Sigmoid colon (tissue), 7 donors: ENCODE results near the gene ZBTB7B. TPM values are rescaled to one million over a fixed set of nuclear protein-coding genes. Genes with fewer than 3 reads are reported as not detected.

ENCODE experiments used
- DNase-seq: peaks from one replicate; pipeline ENCODE4 v3.0.0-alpha.2; 2019
- H3K27ac ChIP-seq, 4 donors: fragments of 200-600 bp; sonication (generic); one replicate each; pipeline ENCODE4 v1.5.1; 2016 to 2019; ENCODE audit warnings: mild to moderate bottlenecking in 1 of 4
- H3K27me3 ChIP-seq, 3 donors: fragments of 200-600 bp; sonication (generic); one replicate each; pipeline ENCODE4 v1.5.1; 2019; ENCODE audit warnings: mild to moderate bottlenecking in 1 of 3
- H3K36me3 ChIP-seq, 4 donors: fragments of 200-600 bp; sonication (generic); one replicate each; pipeline ENCODE4 v1.5.1; 2016 to 2019
- H3K4me1 ChIP-seq, 4 donors: fragments of 200-600 bp; sonication (generic); one replicate each; pipeline ENCODE4 v1.5.1; 2017 to 2019
- H3K4me3 ChIP-seq, 4 donors: fragments of 200-600 bp; sonication (generic); one replicate each; pipeline ENCODE4 v1.5.1; 2017 to 2019; ENCODE audit warnings: mild to moderate bottlenecking in 2 of 4, moderate library complexity in 1 of 4
- H3K9me3 ChIP-seq, 4 donors: fragments of 200-600 bp in 3 of 4; sonication (generic) in 3 of 4; one replicate each; pipeline versions ENCODE4 v1.5.1 to v1.6.1; 2013 to 2019
- EP300 ChIP-seq, 4 donors: sonication (generic); formaldehyde crosslinking; IDR thresholded peaks; one replicate each; pipeline ENCODE4 v1.6.1; 2017; ENCODE audit warnings: antibody characterized with exemption in 4 of 4
- POLR2A ChIP-seq, 2 donors: fragments of 450-650 bp; IDR thresholded peaks; one replicate each; pipeline ENCODE4 v1.6.1; 2016; ENCODE audit warnings: antibody characterized with exemption in 2 of 2, mild to moderate bottlenecking in 2 of 2, moderate library complexity in 2 of 2
- POLR2AphosphoS5 ChIP-seq, 4 donors: sonication (generic); formaldehyde crosslinking; IDR thresholded peaks; one replicate each; pipeline ENCODE4 v1.6.1; 2017; ENCODE audit warnings: antibody characterized with exemption in 4 of 4
- WGBS, 2 donors: extraction: QIAGEN DNeasy Blood & Tissue Kit; methylation state at CpG; one replicate each; pipeline ENCODE4 v1.1.7; 2013; 5-methylcytosine and 5-hydroxymethylcytosine counted together
- intact Hi-C: fragments of 100-400 bp; cut with DNase I; formaldehyde crosslinking; loops from one replicate; pipeline ENCODE4 v1.15.1; 2023
- polyA plus RNA-seq, 3 donors: library from polyadenylated mRNA; stranded (reverse); fragments of 200-250 nt; gene quantifications; one replicate each; pipeline ENCODE4 v1.2.3, GENCODE V29; 2013
- total RNA-seq, 4 donors: library from RNA; depleted of rRNA; stranded (reverse); fragments of >200 nt; gene quantifications; one replicate each; pipeline ENCODE4 v1.1.0, GENCODE V29; 2016
- TF ChIP-seq, protein P1 (sequence below), 4 experiments: fragments of 450-650 bp in 3 of 4; fragments of 200-600 bp in 1 of 4; IDR thresholded peaks; one replicate each; pipeline ENCODE4 v1.5.1; 2016 to 2019; ENCODE audit warnings: antibody characterized with exemption in 4 of 4, mild to moderate bottlenecking in 3 of 4, moderate library complexity in 2 of 4
- donor health status: healthy with polysubstance abuse.
- donor health status: Bipolar disorder and iron deficiency.
- donor health status: healthy.

ZBTB7B gene
- total and polyA plus RNA-seq, 7 donors = 24.4 to 342 (median 35.3) TPM

DNA sequence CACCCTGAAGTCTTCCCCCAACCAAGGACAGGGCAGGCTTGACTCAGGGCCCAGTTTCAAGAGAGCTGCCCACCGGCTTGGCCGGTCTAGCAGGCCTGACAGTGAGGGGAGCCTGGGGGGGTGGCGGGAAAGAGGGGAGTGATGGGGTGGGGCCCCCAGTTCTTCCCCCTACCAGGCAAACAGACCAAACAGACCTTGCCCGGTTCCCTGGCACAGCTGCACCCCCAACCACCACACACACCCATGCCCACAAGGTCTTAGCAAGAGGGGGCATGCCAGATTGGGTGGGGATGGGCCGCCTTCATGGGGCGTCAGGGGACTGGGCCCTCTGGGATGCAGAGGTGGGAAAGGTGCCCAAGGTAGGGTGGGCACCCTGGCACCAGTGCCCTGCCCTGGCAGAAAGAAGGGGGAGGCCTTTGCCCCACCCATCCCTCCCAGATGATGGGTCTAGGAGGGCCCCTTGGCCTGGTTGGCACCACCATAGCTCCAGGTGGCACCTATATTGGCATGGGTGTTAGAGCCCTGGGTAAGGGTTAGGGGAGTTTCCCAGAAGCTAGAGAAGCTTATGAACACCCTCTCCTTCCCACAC, 8.9 kb downstream of the ZBTB7B start:
- DNase-seq = no peak
- intact Hi-C loops = no loop called here
- no peaks in the 10 kb centered on the region for H3K27me3 ChIP-seq
- peaks cover 0 to 27% (median 9%) of the 10 kb centered on the region in 4 donors for H3K36me3 ChIP-seq
- peaks cover 0 to 73% (median 56%) of the 10 kb centered on the region in 4 donors for H3K4me1 ChIP-seq
- peak overlapping the region; percentile 64 to 98 (median 97) for H3K27ac ChIP-seq
- no peak for TF ChIP-seq EP300 (IDR thresholded peaks at IDR 0.05)
- TF ChIP-seq POLR2A (IDR thresholded peaks at IDR 0.05) = no peak
- TF ChIP-seq, protein P1, sequence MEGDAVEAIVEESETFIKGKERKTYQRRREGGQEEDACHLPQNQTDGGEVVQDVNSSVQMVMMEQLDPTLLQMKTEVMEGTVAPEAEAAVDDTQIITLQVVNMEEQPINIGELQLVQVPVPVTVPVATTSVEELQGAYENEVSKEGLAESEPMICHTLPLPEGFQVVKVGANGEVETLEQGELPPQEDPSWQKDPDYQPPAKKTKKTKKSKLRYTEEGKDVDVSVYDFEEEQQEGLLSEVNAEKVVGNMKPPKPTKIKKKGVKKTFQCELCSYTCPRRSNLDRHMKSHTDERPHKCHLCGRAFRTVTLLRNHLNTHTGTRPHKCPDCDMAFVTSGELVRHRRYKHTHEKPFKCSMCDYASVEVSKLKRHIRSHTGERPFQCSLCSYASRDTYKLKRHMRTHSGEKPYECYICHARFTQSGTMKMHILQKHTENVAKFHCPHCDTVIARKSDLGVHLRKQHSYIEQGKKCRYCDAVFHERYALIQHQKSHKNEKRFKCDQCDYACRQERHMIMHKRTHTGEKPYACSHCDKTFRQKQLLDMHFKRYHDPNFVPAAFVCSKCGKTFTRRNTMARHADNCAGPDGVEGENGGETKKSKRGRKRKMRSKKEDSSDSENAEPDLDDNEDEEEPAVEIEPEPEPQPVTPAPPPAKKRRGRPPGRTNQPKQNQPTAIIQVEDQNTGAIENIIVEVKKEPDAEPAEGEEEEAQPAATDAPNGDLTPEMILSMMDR (IDR thresholded peaks at IDR 0.05) = no peak
- no peak for TF ChIP-seq POLR2AphosphoS5 (IDR thresholded peaks at IDR 0.05)
- H3K4me3 ChIP-seq = no peak overlapping the region
- H3K9me3 ChIP-seq = no peaks in the 10 kb centered on the region
- WGBS, 2 donors = 69 to 88% methylated on average over 6 of the region's 6 CpGs

DNA sequence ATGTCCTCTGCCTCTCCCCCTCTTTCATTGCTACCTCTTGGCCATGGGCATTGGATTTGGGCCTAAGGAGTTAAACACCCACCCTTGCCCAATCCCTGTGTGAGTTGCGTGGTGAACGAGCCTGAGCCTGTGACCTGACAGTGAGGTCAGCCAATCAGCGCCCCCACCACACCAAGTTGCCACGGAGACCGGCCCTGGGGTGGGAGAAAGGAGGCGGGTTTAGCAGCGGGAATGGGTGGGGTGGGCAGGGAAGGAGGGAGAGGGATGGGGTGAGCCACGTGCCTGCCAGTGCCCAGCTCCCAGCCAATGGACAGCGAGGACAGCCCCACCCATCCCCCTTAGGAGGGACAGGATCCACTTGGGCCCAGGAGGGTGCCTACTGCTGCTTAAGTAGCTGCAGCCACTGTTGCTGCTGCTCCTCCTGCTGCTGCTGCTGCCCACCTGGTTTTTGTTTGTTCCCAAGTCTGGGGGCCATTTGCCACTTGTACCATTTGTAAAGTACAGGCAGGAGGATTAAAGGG, 9.5 kb downstream of the ZBTB7B start:
- Histone ChIP-seq H3K36me3 (peaks cover 0 to 28% (median 9%) of the 10 kb centered on the region in 4 donors), H3K27me3 (no peaks in the 10 kb centered on the region), H3K4me1 (peaks cover 0 to 73% (median 56%) of the 10 kb centered on the region in 4 donors), H3K27ac (peak overlapping the region; percentile 64 to 98 (median 97)), H3K9me3 (no peaks in the 10 kb centered on the region), H3K4me3 (no peak overlapping the region)
- intact Hi-C loops = no loop called here
- TF ChIP-seq EP300 (IDR thresholded peaks at IDR 0.05) (no peak), POLR2A (IDR thresholded peaks at IDR 0.05) (peak in 1 of 2 donors; percentile 57), POLR2AphosphoS5 (IDR thresholded peaks at IDR 0.05) (peak in 2 of 4 donors; percentile 16 to 60)
- TF ChIP-seq, protein P1 (IDR thresholded peaks at IDR 0.05) = no peak
- 5 to 40% methylated on average over 9 of the region's 9 CpGs for WGBS, 2 donors
- peak; percentile 90 for DNase-seq

DNA sequence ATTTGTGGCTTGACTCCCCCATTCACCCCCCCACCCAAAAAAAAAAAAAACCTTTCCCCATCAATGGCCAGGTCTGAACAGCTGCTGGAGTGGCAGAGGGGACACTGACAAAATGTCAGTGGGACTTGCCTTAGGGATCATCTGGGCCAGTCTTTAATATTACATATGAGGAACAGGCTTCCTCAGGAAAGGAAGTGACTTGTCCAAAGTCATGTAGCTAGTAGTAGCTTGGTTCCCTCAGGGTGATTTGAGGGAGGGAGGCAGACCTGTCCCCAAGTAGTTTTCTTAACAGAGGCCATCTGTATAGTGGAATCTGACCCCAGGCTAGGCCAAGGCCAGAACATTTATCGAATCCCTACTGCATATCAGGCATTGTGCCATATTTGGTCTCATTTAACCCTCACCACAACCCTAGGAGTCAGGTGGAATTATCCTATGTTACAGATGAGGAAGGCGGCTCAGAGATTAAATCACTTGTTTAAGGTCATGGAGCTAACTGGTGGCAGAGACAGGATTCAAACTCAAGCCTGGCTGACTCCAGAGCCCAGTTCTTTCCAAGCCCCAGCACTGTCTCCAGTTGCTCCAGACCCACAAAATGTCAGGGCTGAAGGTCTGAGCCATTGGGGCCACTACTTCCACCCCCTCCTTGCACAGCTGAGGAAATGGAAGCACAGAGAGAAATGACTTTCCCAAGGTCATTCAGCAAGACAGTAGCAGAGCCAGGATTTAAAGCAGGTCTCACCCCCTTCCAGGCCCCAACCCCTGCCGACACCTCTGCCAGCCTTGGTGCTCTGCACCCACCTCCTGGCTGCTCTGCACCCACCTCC, 10.4 kb downstream of the ZBTB7B start:
- Histone ChIP-seq H3K4me3 (no peak overlapping the region), H3K4me1 (peaks cover 0 to 73% (median 55%) of the 10 kb centered on the region in 4 donors), H3K9me3 (no peaks in the 10 kb centered on the region), H3K27ac (peak overlapping the region; percentile 55 to 98 (median 97)), H3K27me3 (no peaks in the 10 kb centered on the region), H3K36me3 (peaks cover 0 to 28% (median 9%) of the 10 kb centered on the region in 4 donors)
- intact Hi-C loops = no loop called here
- no peak for DNase-seq
- TF ChIP-seq EP300 (IDR thresholded peaks at IDR 0.05) (no peak), POLR2A (IDR thresholded peaks at IDR 0.05) (no peak), POLR2AphosphoS5 (IDR thresholded peaks at IDR 0.05) (no peak)
- TF ChIP-seq, protein P1 (IDR thresholded peaks at IDR 0.05) = no peak
- WGBS, 2 donors = 49 to 70% methylated on average over 3 of the region's 3 CpGs

DNA sequence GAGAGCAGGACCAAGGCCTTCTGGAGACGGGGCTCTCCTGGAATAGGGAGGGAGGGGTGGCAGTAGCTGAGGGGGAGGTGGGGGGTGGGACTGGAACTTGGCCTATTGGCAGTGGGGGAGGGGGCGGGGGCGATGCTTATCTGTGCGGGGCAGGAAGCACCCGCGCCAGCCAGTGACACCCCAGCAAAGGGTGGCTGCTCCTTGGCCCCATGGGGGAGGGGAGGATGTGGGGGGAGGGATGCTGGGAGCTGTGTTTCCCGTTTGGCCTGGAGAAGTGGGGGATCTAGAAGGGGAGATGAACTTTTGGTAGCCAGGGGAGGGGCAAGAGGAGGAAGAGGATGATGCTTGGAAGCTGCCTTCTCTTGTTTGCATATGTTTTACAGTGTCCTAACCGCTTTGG, 11.0 kb downstream of the ZBTB7B start:
- Histone ChIP-seq H3K27me3 (no peaks in the 10 kb centered on the region), H3K9me3 (no peaks in the 10 kb centered on the region), H3K4me3 (no peak overlapping the region), H3K4me1 (peaks cover 0 to 70% (median 54%) of the 10 kb centered on the region in 4 donors), H3K36me3 (peaks cover 0 to 28% (median 9%) of the 10 kb centered on the region in 4 donors), H3K27ac (peak overlapping the region; percentile 28 to 98 (median 76))
- no peak for DNase-seq
- WGBS, 2 donors = 30 to 31% methylated on average over 8 of the region's 8 CpGs
- TF ChIP-seq POLR2A (IDR thresholded peaks at IDR 0.05) = no peak
- no peak for TF ChIP-seq EP300 (IDR thresholded peaks at IDR 0.05)
- no peak for TF ChIP-seq POLR2AphosphoS5 (IDR thresholded peaks at IDR 0.05)
- TF ChIP-seq, protein P1 (IDR thresholded peaks at IDR 0.05) = no peak
- intact Hi-C loops = no loop called here
